ENCODE results near the gene CLOCK. TPM values are rescaled to one million over a fixed set of nuclear protein-coding genes. Genes with fewer than 3 reads are reported as not detected.

CLOCK gene
- total RNA-seq, 1 experiment from 2014 or later, result 19.4 TPM

GRCh38 chr4:55381502-55381901, 165.2 kb downstream of the CLOCK start:
- Histone ChIP-seq H3K36me3 (ENCODE audit: low read depth) (no peaks in the 10 kb centered on the region), H2AFZ (no peak overlapping the region), H3K27ac (no peak overlapping the region), H3K9me3 (ENCODE audit: insufficient read depth, low read depth) (no peaks in the 10 kb centered on the region), H3K27me3 (ENCODE audit: insufficient read depth, low read depth) (no peaks in the 10 kb centered on the region), H4K20me1 (ENCODE audit: insufficient read depth) (no peaks in the 10 kb centered on the region), H3K4me2 (no peak overlapping the region), H3K79me2 (ENCODE audit: low read depth) (no peaks in the 10 kb centered on the region), H3K4me3 (no peak overlapping the region), H3K9me2 (ENCODE audit: insufficient read depth) (no peaks in the 10 kb centered on the region), H3F3A (ENCODE audit: insufficient read depth, low read depth) (peaks cover 17% of the 10 kb centered on the region; the same call in 1 of the 2 replicates), H3K4me1 (replicated peaks; ENCODE audit: insufficient read depth) (peaks cover 30% of the 10 kb centered on the region)
- POLR2A ChIA-PET (ENCODE audit: unreplicated experiment), result no interaction called here
- TF ChIP-seq CTCF (conservative IDR thresholded peaks at IDR 0.05) (no peak), EZH2 (IDR thresholded peaks at IDR 0.05; ENCODE audit: low read depth) (no peak)
- CTCF ChIA-PET, result no interaction called here
- no TSS peak for BruUV-seq (replicated peaks)
- intact Hi-C loops (cut with micrococcal nuclease; ENCODE audit: unreplicated experiment), result no loop called here
- DNase-seq, result no peak

GRCh38 chr4:55380576-55380975, 166.1 kb downstream of the CLOCK start:
- no peak for TF ChIP-seq EZH2 (IDR thresholded peaks at IDR 0.05; ENCODE audit: low read depth)
- TF ChIP-seq CTCF (conservative IDR thresholded peaks at IDR 0.05), result no peak
- peaks cover 26% of the 10 kb centered on the region for H3K4me1 ChIP-seq (replicated peaks; ENCODE audit: insufficient read depth)
- peaks cover 15% of the 10 kb centered on the region; the same call in 1 of the 2 replicates for H3F3A ChIP-seq (ENCODE audit: insufficient read depth, low read depth)
- H3K79me2 ChIP-seq (ENCODE audit: low read depth), result no peaks in the 10 kb centered on the region
- ChIA-PET CTCF (no interaction called here), POLR2A (ENCODE audit: unreplicated experiment) (no interaction called here)
- no peak overlapping the region for H3K27ac ChIP-seq
- no peaks in the 10 kb centered on the region for H3K36me3 ChIP-seq (ENCODE audit: low read depth)
- H3K4me3 ChIP-seq, result no peak overlapping the region
- no peak overlapping the region for H2AFZ ChIP-seq
- H3K9me3 ChIP-seq (ENCODE audit: insufficient read depth, low read depth), result no peaks in the 10 kb centered on the region
- no peak for DNase-seq
- no TSS peak for BruUV-seq (replicated peaks)
- H3K9me2 ChIP-seq (ENCODE audit: insufficient read depth), result no peaks in the 10 kb centered on the region
- H4K20me1 ChIP-seq (ENCODE audit: insufficient read depth), result no peaks in the 10 kb centered on the region
- no peak overlapping the region for H3K4me2 ChIP-seq
- intact Hi-C loops (cut with micrococcal nuclease; ENCODE audit: unreplicated experiment), result no loop called here
- no peaks in the 10 kb centered on the region for H3K27me3 ChIP-seq (ENCODE audit: insufficient read depth, low read depth)

- Histone ChIP-seq H3K4me2 (peak overlapping the region; percentile 82), H3K27ac (peak overlapping the region; percentile 85)
- POLR2A ChIA-PET (ENCODE audit: unreplicated experiment), result interaction anchor here (0.6 to 0.9 kb wide), 3 partner anchors 17 to 514 kb away, joined by 6 to 18 read pairs (median 6); partner anchors contain the start of gene TMEM165
These were observed 167.9 kb downstream of the CLOCK start for GRCh38 chr4:55378617-55379467.

More at GRCh38 chr4:55378617-55379467, 167.9 kb downstream of the CLOCK start:
- Histone ChIP-seq H3K27me3 (ENCODE audit: insufficient read depth, low read depth) (no peaks in the 10 kb centered on the region), H3F3A (ENCODE audit: insufficient read depth, low read depth) (peaks cover 13% of the 10 kb centered on the region; the same call in 1 of the 2 replicates), H3K36me3 (ENCODE audit: low read depth) (no peaks in the 10 kb centered on the region), H3K4me3 (peak overlapping the region; percentile 45; the same call in 1 of the 2 replicates), H3K9me2 (ENCODE audit: insufficient read depth) (no peaks in the 10 kb centered on the region), H3K9me3 (ENCODE audit: insufficient read depth, low read depth) (no peaks in the 10 kb centered on the region), H3K79me2 (ENCODE audit: low read depth) (no peaks in the 10 kb centered on the region), H3K4me1 (replicated peaks; ENCODE audit: insufficient read depth) (peaks cover 18% of the 10 kb centered on the region), H2AFZ (peak overlapping the region; percentile 71), H4K20me1 (ENCODE audit: insufficient read depth) (no peaks in the 10 kb centered on the region)
- TF ChIP-seq CTCF (conservative IDR thresholded peaks at IDR 0.05) (no peak), EZH2 (IDR thresholded peaks at IDR 0.05; ENCODE audit: low read depth) (no peak)
- peak; percentile 61 to 92 for DNase-seq
- intact Hi-C loops (cut with micrococcal nuclease; ENCODE audit: unreplicated experiment), result loop anchor here (2.0 kb wide), 1 partner anchor 18 kb away; no protein-coding TSS in a partner anchor
- no TSS peak for BruUV-seq (replicated peaks)
- CTCF ChIA-PET, result no interaction called here

Other genes with a start within 250 kb of the CLOCK start
- gene SRD5A3, start 200.7 kb downstream of the CLOCK start, total RNA-seq (2021), result 7.3 and 9.9 TPM in 2 replicates
- gene TMEM165, start 151.0 kb downstream of the CLOCK start, total RNA-seq (2021), result 61.4 and 61.8 TPM in 2 replicates
- gene PDCL2, start 45.3 kb upstream of the CLOCK start, total RNA-seq (2021), result not detected in 2 replicates
- 22.6 and 31.3 TPM in 2 replicates for gene NMU, start 89.4 kb upstream of the CLOCK start, total RNA-seq (2021)